ENCODE data around the gene GPR137.

Gene GPR137

GRCh38 chr11:64284962-64285884 lies at the start of gene GPR137:
GPR137 (plus strand) TSS chr11:64285848; CDS start chr11:64286525, 677 bp downstream.
- peak within 1 kb of the TSS; percentile 76 for H3K4me3 ChIP-seq (ENCODE audit: low read length)
- no peaks in the 10 kb centered on the region for H3K9me2 ChIP-seq (replicated peaks; ENCODE audit: control insufficient read depth, low read length)
- H4K20me1 ChIP-seq (ENCODE audit: control insufficient read depth, insufficient read depth, low read depth, low read length): no peaks in the 10 kb centered on the region
- peak within 1 kb of the TSS; percentile 82 for H3K27ac ChIP-seq (ENCODE audit: low read depth, low read length)
- peaks cover 19% of the 10 kb centered on the region for H3K4me1 ChIP-seq (ENCODE audit: control insufficient read depth, low read length)
- H3F3A ChIP-seq (ENCODE audit: control insufficient read depth, insufficient read depth): peaks cover 2% of the 10 kb centered on the region; the same call in 1 of the 2 replicates
- H3K4me2 ChIP-seq (ENCODE audit: low read length): peak within 1 kb of the TSS; percentile 82
- H3K79me2 ChIP-seq (ENCODE audit: control insufficient read depth, low read length): peaks cover 12% of the 10 kb centered on the region
- no peaks in the 10 kb centered on the region for H3K27me3 ChIP-seq (ENCODE audit: control insufficient read depth, low read length)
- no peaks in the 10 kb centered on the region for H3K9me3 ChIP-seq (ENCODE audit: control insufficient read depth, insufficient read depth, low read length)
- no peak for TF ChIP-seq EZH2phosphoT487 (IDR thresholded peaks at IDR 0.05; ENCODE audit: borderline replicate concordance, low read length)
- TF ChIP-seq CTCF (IDR thresholded peaks at IDR 0.05; ENCODE audit: low read depth, low read length, poor library complexity, severe bottlenecking): no peak
- H3K36me3 ChIP-seq (ENCODE audit: control insufficient read depth, low read length): no peaks in the 10 kb centered on the region

GRCh38 chr11:64237484-64237951 lies 48.1 kb upstream of the GPR137 start:
- no peaks in the 10 kb centered on the region; the same call in 1 of the 2 replicates for H4K20me1 ChIP-seq (ENCODE audit: control insufficient read depth, insufficient read depth, low read depth, low read length)
- peak overlapping the region; percentile 99 for H3K4me3 ChIP-seq (ENCODE audit: low read length)
- peaks cover 28% of the 10 kb centered on the region for H3K79me2 ChIP-seq (ENCODE audit: control insufficient read depth, low read length)
- H3K4me2 ChIP-seq (ENCODE audit: low read length): peak overlapping the region; percentile 92
- peaks cover 39% of the 10 kb centered on the region for H3F3A ChIP-seq (ENCODE audit: control insufficient read depth, insufficient read depth)
- H3K36me3 ChIP-seq (ENCODE audit: control insufficient read depth, low read length): peaks cover 48% of the 10 kb centered on the region
- no peaks in the 10 kb centered on the region for H3K9me2 ChIP-seq (replicated peaks; ENCODE audit: control insufficient read depth, low read length)
- no peaks in the 10 kb centered on the region for H3K27me3 ChIP-seq (ENCODE audit: control insufficient read depth, low read length)
- TF ChIP-seq CTCF (IDR thresholded peaks at IDR 0.05; ENCODE audit: low read depth, low read length, poor library complexity, severe bottlenecking): no peak
- TF ChIP-seq EZH2phosphoT487 (IDR thresholded peaks at IDR 0.05; ENCODE audit: borderline replicate concordance, low read length): no peak
- peaks cover 68% of the 10 kb centered on the region for H3K4me1 ChIP-seq (ENCODE audit: control insufficient read depth, low read length)
- peak overlapping the region; percentile 97 for H3K27ac ChIP-seq (ENCODE audit: low read depth, low read length)
- no peaks in the 10 kb centered on the region for H3K9me3 ChIP-seq (ENCODE audit: control insufficient read depth, insufficient read depth, low read length)

GRCh38 chr11:64238076-64238475 lies 47.6 kb upstream of the GPR137 start:
- peak overlapping the region; percentile 92 for H3K4me2 ChIP-seq (ENCODE audit: low read length)
- H3K4me3 ChIP-seq (ENCODE audit: low read length): peak overlapping the region; percentile 99
- H3K9me3 ChIP-seq (ENCODE audit: control insufficient read depth, insufficient read depth, low read length): no peaks in the 10 kb centered on the region
- H4K20me1 ChIP-seq (ENCODE audit: control insufficient read depth, insufficient read depth, low read depth, low read length): no peaks in the 10 kb centered on the region; the same call in 1 of the 2 replicates
- H3K36me3 ChIP-seq (ENCODE audit: control insufficient read depth, low read length): peaks cover 54% of the 10 kb centered on the region
- TF ChIP-seq CTCF (IDR thresholded peaks at IDR 0.05; ENCODE audit: low read depth, low read length, poor library complexity, severe bottlenecking): no peak
- TF ChIP-seq EZH2phosphoT487 (IDR thresholded peaks at IDR 0.05; ENCODE audit: borderline replicate concordance, low read length): no peak
- H3F3A ChIP-seq (ENCODE audit: control insufficient read depth, insufficient read depth): peaks cover 34% of the 10 kb centered on the region
- no peaks in the 10 kb centered on the region for H3K9me2 ChIP-seq (replicated peaks; ENCODE audit: control insufficient read depth, low read length)
- peaks cover 34% of the 10 kb centered on the region for H3K79me2 ChIP-seq (ENCODE audit: control insufficient read depth, low read length)
- H3K27me3 ChIP-seq (ENCODE audit: control insufficient read depth, low read length): no peaks in the 10 kb centered on the region
- peaks cover 71% of the 10 kb centered on the region for H3K4me1 ChIP-seq (ENCODE audit: control insufficient read depth, low read length)
- peak overlapping the region; percentile 97 for H3K27ac ChIP-seq (ENCODE audit: low read depth, low read length)
